Activated naive CD4-positive, alpha-beta T cell treated with anti-CD3 and anti-CD28 coated beads for 36 hours (primary cell): Measurements from ENCODE around the gene AKAP10. TPM values are rescaled to one million over a fixed set of nuclear protein-coding genes. Genes with fewer than 3 reads are reported as not detected.
A peak's percentile ranks its signal among the peaks of the same experiment; 100 is the strongest.
"Not testable (repeated sequence)": the region's sequence is repeated elsewhere in the genome, so short reads cannot be mapped to it uniquely, and the experiment has no call there.

ENCODE experiments used
- CTCF ChIA-PET: fragments of 350-600 bp; sonication (Branson Sonifier 250); formaldehyde crosslinking; loops from one replicate; lab custom pipeline; 2021; ENCODE audit warnings: antibody characterized with exemption; lab: Charles Lee
- DNase-seq: peaks from one replicate; pipeline ENCODE4 v3.0.0-alpha.2; 2020
- H3K27ac Mint-ChIP-seq: one replicate; pipeline ENCODE4 v1.8.0; 2021; ENCODE audit warnings: mild to moderate bottlenecking, mixed read lengths
- H3K27me3 Mint-ChIP-seq: one replicate; pipeline ENCODE4 v1.8.0; 2021; ENCODE audit warnings: low read depth, mixed read lengths
- H3K36me3 Mint-ChIP-seq: one replicate; pipeline ENCODE4 v1.8.0; 2021; ENCODE audit warnings: low read depth, mixed read lengths
- H3K4me1 Mint-ChIP-seq: one replicate; pipeline ENCODE4 v1.8.0; 2021; ENCODE audit warnings: low read depth, mixed read lengths
- H3K4me3 Mint-ChIP-seq: one replicate; pipeline ENCODE4 v1.8.0; 2021; ENCODE audit warnings: mild to moderate bottlenecking, moderate library complexity, mixed read lengths
- H3K9me3 Mint-ChIP-seq: one replicate; pipeline ENCODE4 v1.8.0; 2021; ENCODE audit warnings: mixed read lengths
- intact Hi-C: fragments of 100-400 bp; cut with micrococcal nuclease; formaldehyde crosslinking; loops from one replicate; pipeline ENCODE4 v1.15.1; 2023
- total RNA-seq, 2 experiments: library from RNA; stranded (reverse); gene quantifications; one replicate each; pipeline ENCODE4 v1.2.3, GENCODE V29; 2021

Gene AKAP10
- total RNA-seq, 2 experiments from 2014 or later = 30.3 to 30.4 TPM

DNA sequence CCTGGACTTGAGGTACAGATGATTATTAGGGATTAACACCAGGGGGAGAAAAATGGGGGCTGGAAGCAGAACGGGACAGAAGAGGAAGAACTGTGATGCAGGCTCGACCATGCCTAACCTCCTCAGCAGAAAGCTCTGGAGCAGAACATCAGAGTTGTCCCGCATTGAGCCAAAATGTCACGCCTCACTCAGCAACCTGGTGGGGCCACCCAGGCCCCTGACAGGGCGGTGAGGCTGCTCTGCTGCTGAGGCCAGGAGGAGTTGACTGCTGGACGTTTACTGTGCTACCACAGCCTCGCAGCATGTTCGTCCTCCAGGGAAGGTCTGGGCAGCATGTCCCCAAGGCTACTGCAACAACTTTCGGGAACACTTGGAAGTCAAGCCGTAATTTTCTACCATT lies 103.4 kb downstream of the AKAP10 start:
- H3K4me3 Mint-ChIP-seq = no peak overlapping the region
- DNase-seq = no peak
- H3K27me3 Mint-ChIP-seq = no peaks in the 10 kb centered on the region
- intact Hi-C loops = no loop called here
- CTCF ChIA-PET = interaction anchor here (0.7 kb wide), 1 partner anchor 135 kb away, joined by 7 read pairs; the partner anchor contains the start of gene SPECC1
- H3K36me3 Mint-ChIP-seq = no peaks in the 10 kb centered on the region
- no peak overlapping the region for H3K27ac Mint-ChIP-seq
- peaks cover 43% of the 10 kb centered on the region for H3K4me1 Mint-ChIP-seq
- no peaks in the 10 kb centered on the region for H3K9me3 Mint-ChIP-seq

DNA sequence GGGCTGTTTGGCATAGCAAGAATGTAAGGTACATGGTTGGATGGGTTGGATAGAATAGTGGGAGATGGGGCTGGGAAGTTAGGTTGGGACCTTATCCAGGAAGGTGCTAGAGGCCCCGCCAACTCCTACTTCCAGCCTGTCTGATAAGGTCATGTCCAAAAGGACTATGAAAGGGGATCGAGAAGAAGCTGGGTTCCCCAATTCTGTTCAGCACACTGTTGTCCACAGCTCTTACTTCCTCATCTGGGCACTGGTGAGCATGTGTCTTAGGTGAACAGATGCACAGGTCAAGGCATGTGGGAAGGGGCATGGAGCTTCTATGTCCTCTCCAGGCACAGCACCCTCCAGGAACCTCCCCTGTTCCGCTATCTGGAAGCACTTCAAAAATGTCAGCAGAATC lies 104.3 kb downstream of the AKAP10 start:
- no peak for DNase-seq
- H3K27me3 Mint-ChIP-seq = no peaks in the 10 kb centered on the region
- no peaks in the 10 kb centered on the region for H3K9me3 Mint-ChIP-seq
- H3K4me3 Mint-ChIP-seq = no peak overlapping the region
- intact Hi-C loops = no loop called here
- H3K36me3 Mint-ChIP-seq = no peaks in the 10 kb centered on the region
- no peak overlapping the region for H3K27ac Mint-ChIP-seq
- CTCF ChIA-PET = no interaction called here
- H3K4me1 Mint-ChIP-seq = peaks cover 41% of the 10 kb centered on the region

GRCh38 chr17:19868079-19868395 lies 109.6 kb downstream of the AKAP10 start:
- DNase-seq = no peak
- no peak overlapping the region for H3K27ac Mint-ChIP-seq
- no peaks in the 10 kb centered on the region for H3K27me3 Mint-ChIP-seq
- peaks cover 4% of the 10 kb centered on the region for H3K36me3 Mint-ChIP-seq
- intact Hi-C loops = loop anchor here (5.0 to 10.0 kb wide), 2 partner anchors 96 to 137 kb away; partner anchors contain the start of gene SPECC1
- CTCF ChIA-PET = interaction anchor here (1.1 to 1.9 kb wide), 2 partner anchors 8 to 12 kb away, joined by 3 to 5 read pairs; no protein-coding TSS in a partner anchor
- H3K9me3 Mint-ChIP-seq = no peaks in the 10 kb centered on the region
- H3K4me3 Mint-ChIP-seq = peak overlapping the region; percentile 43
- peaks cover 31% of the 10 kb centered on the region for H3K4me1 Mint-ChIP-seq

- peaks cover 31% of the 10 kb centered on the region for H3K4me1 Mint-ChIP-seq
- peaks cover 4% of the 10 kb centered on the region for H3K36me3 Mint-ChIP-seq
- H3K9me3 Mint-ChIP-seq = no peaks in the 10 kb centered on the region
- intact Hi-C loops = loop anchor here (1.0 to 10.0 kb wide), 3 partner anchors 95 to 137 kb away; partner anchors contain the start of genes AKAP10 and SPECC1
- H3K27ac Mint-ChIP-seq = peak within 1 kb of the TSS; percentile 50
- CTCF ChIA-PET = interaction anchor here (1.9 kb wide), 1 partner anchor 12 kb away, joined by 5 read pairs; no protein-coding TSS in a partner anchor
- DNase-seq = peak; percentile 49
- peak within 1 kb of the TSS; percentile 80 for H3K4me3 Mint-ChIP-seq
- H3K27me3 Mint-ChIP-seq = no peaks in the 10 kb centered on the region
These were observed 110.1 kb downstream of the AKAP10 start, which contains the start of gene ULK2 for GRCh38 chr17:19867329-19868078. Gene ULK2, minus strand, starts transcription at chr17:19867936. Its CDS starts 519 bp downstream, at chr17:19867417.

GRCh38 chr17:19867079-19867328 lies 110.6 kb downstream of the AKAP10 start:
- Mint-ChIP-seq H3K36me3 (peaks cover 4% of the 10 kb centered on the region), H3K9me3 (no peaks in the 10 kb centered on the region), H3K27ac (peak overlapping the region; percentile 50), H3K4me3 (peak overlapping the region; percentile 80), H3K27me3 (no peaks in the 10 kb centered on the region), H3K4me1 (peaks cover 31% of the 10 kb centered on the region)
- intact Hi-C loops = loop anchor here (1.0 to 10.0 kb wide), 3 partner anchors 95 to 138 kb away; partner anchors contain the start of genes AKAP10 and SPECC1
- peak; percentile 69 for DNase-seq
- CTCF ChIA-PET = no interaction called here

- no peak for DNase-seq
- H3K4me3 Mint-ChIP-seq = peak overlapping the region; percentile 26
- H3K27me3 Mint-ChIP-seq = no peaks in the 10 kb centered on the region
- H3K36me3 Mint-ChIP-seq = peaks cover 6% of the 10 kb centered on the region
- CTCF ChIA-PET = no interaction called here
- H3K27ac Mint-ChIP-seq = no peak overlapping the region
- intact Hi-C loops = loop anchor here (5.0 to 10.0 kb wide), 2 partner anchors 93 to 140 kb away; partner anchors contain the start of gene SPECC1
- H3K9me3 Mint-ChIP-seq = no peaks in the 10 kb centered on the region
- peaks cover 31% of the 10 kb centered on the region for H3K4me1 Mint-ChIP-seq
These were observed 112.6 kb downstream of the AKAP10 start for GRCh38 chr17:19865021-19865420.

DNA sequence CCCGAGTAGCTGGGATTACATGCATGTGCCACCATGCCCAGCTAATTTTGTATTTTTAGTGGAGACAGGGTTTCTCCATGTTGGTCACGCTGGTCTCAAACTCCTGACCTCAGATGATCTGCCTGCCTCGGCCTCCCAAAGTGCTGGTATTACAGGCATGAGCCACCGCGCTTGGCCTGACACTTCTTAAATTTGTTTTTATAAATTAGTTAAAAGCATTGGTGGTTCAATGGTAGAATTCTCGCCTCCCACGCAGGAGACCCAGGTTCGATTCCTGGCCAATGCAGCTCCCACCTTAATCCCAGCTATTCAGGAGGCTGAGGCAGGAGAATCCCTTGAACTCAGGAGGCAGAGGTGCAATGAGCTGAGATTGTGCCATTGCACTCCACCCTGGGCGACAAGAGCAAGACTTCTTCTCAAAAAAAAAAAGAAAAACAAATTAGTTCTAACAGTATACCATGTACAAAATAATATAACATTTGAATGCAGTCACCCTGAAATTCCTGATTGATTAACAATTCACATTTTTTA lies 116.9 kb downstream of the AKAP10 start:
- H3K27ac Mint-ChIP-seq, H3K36me3 Mint-ChIP-seq, H3K27me3 Mint-ChIP-seq, H3K4me3 Mint-ChIP-seq, H3K9me3 Mint-ChIP-seq, DNase-seq: not testable (repeated sequence)
- intact Hi-C loops = loop anchor here (10.0 kb wide), 1 partner anchor 144 kb away; the partner anchor contains the start of gene SPECC1
- H3K4me1 Mint-ChIP-seq = peaks cover 13% of the 10 kb centered on the region
- CTCF ChIA-PET = interaction anchor here (0.7 to 1.4 kb wide), 2 partner anchors 43 to 50 kb away, joined by 3 to 4 read pairs; no protein-coding TSS in a partner anchor

DNA sequence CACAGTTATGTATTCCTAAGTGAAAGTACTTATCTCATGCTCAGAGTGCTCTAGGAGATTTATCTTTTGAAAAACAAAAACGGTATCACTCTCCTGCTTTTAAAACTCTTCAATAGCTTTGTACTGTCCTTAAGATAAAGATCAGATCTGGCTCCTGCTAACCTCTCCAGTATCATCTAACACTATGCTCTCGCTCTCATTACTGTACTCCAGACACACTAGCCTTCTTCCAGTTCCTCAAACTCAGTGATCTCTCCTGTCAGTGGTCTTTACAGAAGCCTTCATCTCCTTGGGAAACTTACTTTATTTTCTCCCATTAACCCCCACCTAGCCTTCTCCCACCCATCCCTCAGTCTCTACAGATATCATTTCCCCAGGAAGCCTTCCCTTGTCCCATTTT lies 120.0 kb downstream of the AKAP10 start:
- DNase-seq = no peak
- Mint-ChIP-seq H3K9me3 (no peaks in the 10 kb centered on the region), H3K4me3 (no peak overlapping the region), H3K27ac (no peak overlapping the region), H3K4me1 (peaks cover 3% of the 10 kb centered on the region), H3K36me3 (peaks cover 2% of the 10 kb centered on the region), H3K27me3 (no peaks in the 10 kb centered on the region)
- CTCF ChIA-PET = no interaction called here
- intact Hi-C loops = no loop called here

Other genes with a start within 250 kb of the AKAP10 start
- not detected for gene ALDH3A1, start 229.5 kb downstream of the AKAP10 start, total RNA-seq
- 10 to 100 TPM; 10.2 to 10.3 TPM for gene ULK2, start 109.9 kb downstream of the AKAP10 start, total RNA-seq
- gene SPECC1, start 31.5 kb upstream of the AKAP10 start, total RNA-seq = 10 to 100 TPM; 13.7 to 17.4 TPM